Upper lobe of left lung (tissue), 4 donors: ENCODE results near the gene TMCC1.

Experiments used
- CTCF ChIP-seq, 6 experiments: fragments of 450-650 bp in 4 of 6; fragments of 200-600 bp in 2 of 6; sonication (generic) in 2 of 6; IDR thresholded peaks; one replicate each; pipeline ENCODE4 v1.5.1; 2016 to 2019; ENCODE audit warnings: antibody characterized with exemption in 6 of 6
- EP300 ChIP-seq, 4 donors: sonication (generic); formaldehyde crosslinking; IDR thresholded peaks; one replicate each; pipeline ENCODE4 v1.5.1; 2017; ENCODE audit warnings: antibody characterized with exemption in 4 of 4, control low read depth in 2 of 4
- POLR2A ChIP-seq, 4 donors: fragments of 450-650 bp; IDR thresholded peaks; one replicate each; pipeline ENCODE4 v1.5.1; 2016 to 2017; ENCODE audit warnings: antibody characterized with exemption in 4 of 4, mild to moderate bottlenecking in 2 of 4
- POLR2AphosphoS5 ChIP-seq, 2 donors: sonication (generic); formaldehyde crosslinking; IDR thresholded peaks; one replicate each; pipeline ENCODE4 v1.5.1; 2017; ENCODE audit warnings: antibody characterized with exemption in 2 of 2

- no peak for TF ChIP-seq POLR2AphosphoS5 (IDR thresholded peaks at IDR 0.05)
- no peak for TF ChIP-seq CTCF (IDR thresholded peaks at IDR 0.05)
- TF ChIP-seq POLR2A (IDR thresholded peaks at IDR 0.05) = no peak
- TF ChIP-seq EP300 (IDR thresholded peaks at IDR 0.05) = no peak
Measured at GRCh38 chr3:129836381-129837064, 57.0 kb downstream of the TMCC1 start.
